HepG2 (cell line): Measurements from ENCODE around the gene DPF1. TPM values are rescaled to one million over a fixed set of nuclear protein-coding genes. Genes with fewer than 3 reads are reported as not detected.

ENCODE experiments used
- ERF ChIP-seq: IDR thresholded peaks from 2 replicates; pipeline ENCODE4 v1.6.1; 2018; ENCODE audit warnings: missing biosample characterization, missing genetic modification reagents
- FOXA3 ChIP-seq: IDR thresholded peaks from 2 replicates; pipeline ENCODE4 v1.6.1; 2016; ENCODE audit warnings: missing genetic modification reagents, missing compliant biosample characterization
- KAT2B ChIP-seq: fragments of 150-350 bp; IDR thresholded peaks from 2 replicates; pipeline ENCODE4 v1.6.1; 2014; ENCODE audit warnings: low read depth, low read length, borderline replicate concordance
- KDM3A ChIP-seq: IDR thresholded peaks from 2 replicates; pipeline ENCODE4 v1.6.1; 2018; ENCODE audit warnings: low read depth, missing compliant biosample characterization
- MIXL1 ChIP-seq: IDR thresholded peaks from 2 replicates; pipeline ENCODE4 v1.6.1; 2016
- MTF1 ChIP-seq: sonication (generic); formaldehyde crosslinking; IDR thresholded peaks from 2 replicates; pipeline ENCODE4 v1.5.0; 2020; ENCODE audit warnings: missing genetic modification reagents
- MXD4 ChIP-seq: IDR thresholded peaks from 2 replicates; pipeline ENCODE4 v1.6.1; 2016; ENCODE audit warnings: mild to moderate bottlenecking, missing biosample characterization, missing genetic modification reagents
- NCOA2 ChIP-seq: sonication (generic); formaldehyde crosslinking; IDR thresholded peaks from 2 replicates; pipeline ENCODE4 v1.8.0; 2022; ENCODE audit warnings: inconsistent platforms
- PLRG1 ChIP-seq: fragments of 450-650 bp; conservative IDR thresholded peaks from 2 replicates; pipeline ENCODE4 v1.6.1; 2016
- REXO4 ChIP-seq: sonication (generic); formaldehyde crosslinking; IDR thresholded peaks from 2 replicates; pipeline ENCODE4 v1.8.0; 2022; ENCODE audit warnings: missing genetic modification reagents, mild to moderate bottlenecking, borderline replicate concordance
- SAP130 ChIP-seq: IDR thresholded peaks from 2 replicates; pipeline ENCODE4 v1.6.1; 2016; ENCODE audit warnings: low read depth
- SNRNP70 ChIP-seq: fragments of 200-400 bp; formaldehyde crosslinking; IDR thresholded peaks from 2 replicates; pipeline ENCODE4 v1.6.1; 2017; ENCODE audit warnings: mild to moderate bottlenecking, low read depth, low read length, moderate library complexity
- SRSF1 ChIP-seq: fragments of 200-400 bp; formaldehyde crosslinking; optimal IDR thresholded peaks from 2 replicates; pipeline ENCODE3; 2017; ENCODE audit warnings: mild to moderate bottlenecking, low read depth, low read length, moderate library complexity
- TBL1XR1 ChIP-seq: fragments of 150-350 bp; IDR thresholded peaks from 2 replicates; pipeline ENCODE4 v1.6.1; 2014; ENCODE audit warnings: borderline replicate concordance, low read length; ENCODE audit not compliant: partially characterized antibody
- ZBTB38 ChIP-seq: sonication (generic); formaldehyde crosslinking; IDR thresholded peaks from 2 replicates; pipeline ENCODE4 v1.5.1; 2020; ENCODE audit warnings: mild to moderate bottlenecking, missing genetic modification reagents
- ZFP36 ChIP-seq: fragments of 150-350 bp; IDR thresholded peaks from 2 replicates; pipeline ENCODE4 v1.6.1; 2018; ENCODE audit warnings: borderline replicate concordance, low read length, low read depth; ENCODE audit not compliant: partially characterized antibody
- ZFP36L1 ChIP-seq: sonication (generic); formaldehyde crosslinking; IDR thresholded peaks from 2 replicates; pipeline ENCODE4 v1.8.0; 2022; ENCODE audit warnings: mild to moderate bottlenecking, missing genetic modification reagents, moderate library complexity
- ZFP91 ChIP-seq: sonication (generic); formaldehyde crosslinking; IDR thresholded peaks from 2 replicates; pipeline ENCODE4 v1.9.0; 2022; ENCODE audit warnings: missing genetic modification reagents, mild to moderate bottlenecking, borderline replicate concordance
- ZNF12 ChIP-seq: sonication (generic); formaldehyde crosslinking; IDR thresholded peaks from 2 replicates; pipeline ENCODE4 v1.5.0; 2020; ENCODE audit warnings: missing genetic modification reagents
- ZNF280D ChIP-seq: sonication (generic); formaldehyde crosslinking; IDR thresholded peaks from 2 replicates; pipeline ENCODE4 v1.5.1; 2020; ENCODE audit warnings: mild to moderate bottlenecking, missing genetic modification reagents
- ZNF383 ChIP-seq: sonication (generic); formaldehyde crosslinking; IDR thresholded peaks from 2 replicates; pipeline ENCODE4 v1.4.0; 2020; ENCODE audit warnings: missing genetic modification reagents, mild to moderate bottlenecking, borderline replicate concordance
- polyA plus RNA-seq, 8 experiments: library from polyadenylated mRNA; depleted of rRNA in 3 of 8; stranded (reverse) in 7 of 8; unstranded in 1 of 8; fragments of >200 nt; fragmentation: Illumina TruSeq in 4 of 8; extraction: Trizol in 4 of 8; gene quantifications; 2 replicates each; pipeline versions ENCODE4 v1.2.1 to v1.2.3, GENCODE V29; 2011 to 2016; ENCODE audit warnings: low read depth in 4 of 8, missing spikeins in 1 of 8, mixed read lengths in 1 of 8; ENCODE audit not compliant: insufficient read depth in 1 of 8
- total RNA-seq, 5 experiments: library from RNA; depleted of rRNA; stranded (reverse); fragments of >200 nt; fragmentation: Illumina TruSeq; extraction: Trizol; gene quantifications; 2 replicates each; pipeline ENCODE4 v1.2.3, GENCODE V29; 2016; ENCODE audit warnings: low read depth in 1 of 5
- TF ChIP-seq, protein P1 (sequence below), 2 experiments: sonication (generic) in 1 of 2; formaldehyde crosslinking in 1 of 2; IDR thresholded peaks; 2 replicates each; pipeline versions ENCODE4 v1.5.1 to v1.6.1; 2011 to 2020; ENCODE audit warnings: borderline replicate concordance in 1 of 2, low read depth in 1 of 2, low read length in 1 of 2, mild to moderate bottlenecking in 1 of 2, missing genetic modification reagents in 1 of 2, moderate library complexity in 1 of 2
- TF ChIP-seq, protein P2 (sequence below): sonication (generic); formaldehyde crosslinking; IDR thresholded peaks from 2 replicates; pipeline ENCODE4 v1.4.0; 2020; ENCODE audit warnings: missing genetic modification reagents, mild to moderate bottlenecking, borderline replicate concordance

Gene DPF1
- total and polyA plus RNA-seq, 2 of the 13 experiments (the other 11 are each of a cell fraction or from before 2014, with no cell fraction given): 1.0 to 3.2 TPM

GRCh38 chr19:38247734-38248268 is 23.8 kb upstream of the DPF1 start (continued):
- TF ChIP-seq, protein P1, sequence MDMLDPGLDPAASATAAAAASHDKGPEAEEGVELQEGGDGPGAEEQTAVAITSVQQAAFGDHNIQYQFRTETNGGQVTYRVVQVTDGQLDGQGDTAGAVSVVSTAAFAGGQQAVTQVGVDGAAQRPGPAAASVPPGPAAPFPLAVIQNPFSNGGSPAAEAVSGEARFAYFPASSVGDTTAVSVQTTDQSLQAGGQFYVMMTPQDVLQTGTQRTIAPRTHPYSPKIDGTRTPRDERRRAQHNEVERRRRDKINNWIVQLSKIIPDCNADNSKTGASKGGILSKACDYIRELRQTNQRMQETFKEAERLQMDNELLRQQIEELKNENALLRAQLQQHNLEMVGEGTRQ (IDR thresholded peaks at IDR 0.05; ENCODE audit: low read depth, low read length): no peak
- TF ChIP-seq, protein P1 (CRISPR knock-in tag; IDR thresholded peaks at IDR 0.05; ENCODE audit: borderline replicate concordance): no peak
- TF ChIP-seq ERF (CRISPR knock-in tag): no peak
- no peak for TF ChIP-seq MIXL1 (CRISPR knock-in tag)
- TF ChIP-seq SAP130 (CRISPR knock-in tag): no peak
- TF ChIP-seq ZFP36: no peak
- no peak for TF ChIP-seq ZBTB38 (CRISPR knock-in tag)
- no peak for TF ChIP-seq TBL1XR1
- TF ChIP-seq KAT2B: no peak
- no peak for TF ChIP-seq ZFP91
- no peak for TF ChIP-seq PLRG1
- TF ChIP-seq SNRNP70: no peak
- no peak for TF ChIP-seq FOXA3 (CRISPR knock-in tag)
- no peak for TF ChIP-seq ZFP36L1 (CRISPR knock-in tag)
- TF ChIP-seq NCOA2: 0 out of 2 replicates have a peak, but pooled peaks have one; percentile 29
- TF ChIP-seq MXD4: no peak
- no peak for TF ChIP-seq MTF1 (CRISPR knock-in tag)
- TF ChIP-seq SRSF1: no peak
- TF ChIP-seq ZNF12 (CRISPR knock-in tag): no peak
- no peak for TF ChIP-seq ZNF383
- TF ChIP-seq, protein P2, sequence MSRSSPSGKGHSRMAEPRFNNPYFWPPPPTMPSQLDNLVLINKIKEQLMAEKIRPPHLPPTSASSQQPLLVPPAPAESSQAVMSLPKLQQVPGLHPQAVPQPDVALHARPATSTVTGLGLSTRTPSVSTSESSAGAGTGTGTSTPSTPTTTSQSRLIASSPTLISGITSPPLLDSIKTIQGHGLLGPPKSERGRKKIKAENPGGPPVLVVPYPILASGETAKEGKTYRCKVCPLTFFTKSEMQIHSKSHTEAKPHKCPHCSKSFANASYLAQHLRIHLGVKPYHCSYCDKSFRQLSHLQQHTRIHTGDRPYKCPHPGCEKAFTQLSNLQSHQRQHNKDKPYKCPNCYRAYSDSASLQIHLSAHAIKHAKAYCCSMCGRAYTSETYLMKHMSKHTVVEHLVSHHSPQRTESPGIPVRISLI (CRISPR knock-in tag): no peak
- TF ChIP-seq KDM3A: no peak
- no peak for TF ChIP-seq REXO4 (CRISPR knock-in tag)
- no peak for TF ChIP-seq ZNF280D (CRISPR knock-in tag)
